Stimulated activated CD4-positive, alpha-beta T cell treated with anti-CD3 and anti-CD28 coated beads, Interleukin-4, amount 100 ng/mL, for 4 hours (primary cell): ENCODE data around the gene RIC1.
"Not testable (repeated sequence)": the region's sequence is repeated elsewhere in the genome, so short reads cannot be mapped to it uniquely, and the experiment has no call there.

Experiments used
- DNase-seq, 2 experiments: peaks; one replicate each; pipeline ENCODE4 v3.0.0-alpha.2; 2020

Gene RIC1

GRCh38 chr9:5675046-5675445, 46.1 kb downstream of the RIC1 start:
- not testable (repeated sequence) for DNase-seq

GRCh38 chr9:5683591-5683990, 54.7 kb downstream of the RIC1 start:
- not testable (repeated sequence) for DNase-seq

- DNase-seq, result no peak
These were observed 55.2 kb downstream of the RIC1 start for GRCh38 chr9:5684101-5684500.

GRCh38 chr9:5688109-5688508, 59.2 kb downstream of the RIC1 start:
- DNase-seq, result no peak

GRCh38 chr9:5690278-5690677, 61.4 kb downstream of the RIC1 start:
- DNase-seq, result no peak

- no peak for DNase-seq
These were observed 67.0 kb downstream of the RIC1 start for GRCh38 chr9:5695860-5696259.

GRCh38 chr9:5696884-5697283, 68.0 kb downstream of the RIC1 start:
- no peak for DNase-seq

- DNase-seq, result no peak
These were observed 69.1 kb downstream of the RIC1 start for GRCh38 chr9:5698004-5698403.

- DNase-seq, result no peak
These were observed 70.1 kb downstream of the RIC1 start for GRCh38 chr9:5698810-5699556.

- no peak for DNase-seq
These were observed 79.5 kb downstream of the RIC1 start for GRCh38 chr9:5708414-5708813.

- DNase-seq, result no peak
These were observed 83.9 kb downstream of the RIC1 start for GRCh38 chr9:5712651-5713390.

GRCh38 chr9:5714501-5715401, 85.8 kb downstream of the RIC1 start:
- DNase-seq, result no peak

- DNase-seq, result no peak
These were observed 86.7 kb downstream of the RIC1 start for GRCh38 chr9:5715548-5716127.

- DNase-seq, result not testable (repeated sequence)
These were observed 88.5 kb downstream of the RIC1 start for GRCh38 chr9:5717434-5717833.

GRCh38 chr9:5718296-5719032, 89.6 kb downstream of the RIC1 start:
- no peak for DNase-seq

- DNase-seq, result no peak
These were observed 90.4 kb downstream of the RIC1 start for GRCh38 chr9:5719100-5719926.

- DNase-seq, result no peak
These were observed 91.2 kb downstream of the RIC1 start for GRCh38 chr9:5720151-5720550.

GRCh38 chr9:5721279-5722087, 92.6 kb downstream of the RIC1 start:
- DNase-seq, result no peak

GRCh38 chr9:5722679-5723078, 93.8 kb downstream of the RIC1 start:
- not testable (repeated sequence) for DNase-seq

- DNase-seq, result no peak
These were observed 106.2 kb downstream of the RIC1 start for GRCh38 chr9:5735072-5735471.
